ENCODE data around the gene EZH2.

Gene EZH2

DNA sequence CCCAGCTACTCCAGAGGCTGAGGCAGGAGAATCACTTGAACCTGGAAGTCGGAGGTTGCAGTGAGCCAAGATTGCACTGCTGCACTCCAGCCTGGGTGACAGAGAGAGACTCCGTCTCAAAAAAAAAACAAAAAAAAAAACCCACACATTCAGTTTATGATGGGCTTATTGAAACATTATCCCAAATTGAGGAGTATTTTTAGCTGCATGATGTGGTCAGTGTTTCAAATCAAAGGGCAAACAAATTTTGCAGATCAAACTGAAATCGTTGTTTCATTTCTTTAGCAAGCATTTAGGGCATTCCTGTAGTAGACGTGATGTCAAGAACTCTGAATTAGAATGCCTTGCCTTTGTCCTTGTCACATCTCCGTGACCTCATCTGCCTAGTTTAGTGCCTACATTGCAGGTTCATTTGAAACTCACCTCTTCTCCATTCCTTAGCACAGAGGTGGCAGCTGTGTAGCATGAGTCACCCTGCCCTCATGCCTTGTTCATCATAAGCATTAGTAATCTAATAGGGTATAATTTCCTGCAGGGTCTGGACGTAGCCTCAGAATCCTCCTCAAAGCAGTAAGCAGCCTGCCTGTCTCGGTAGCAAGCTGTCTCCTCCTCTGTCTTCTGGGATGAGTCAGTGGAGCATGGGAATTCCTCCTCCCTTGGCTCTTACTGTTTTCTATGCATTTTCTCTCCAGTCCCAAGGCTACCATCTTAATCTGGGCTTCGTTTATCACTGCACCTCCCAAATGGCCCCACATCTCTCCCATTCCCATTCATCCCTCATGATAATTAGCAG, 111.6 kb downstream of the EZH2 start:
- DNase-seq (ENCODE audit: low read depth in 2 of 3, low spot score in 1 of 3), result peak; percentile 8 to 13 (median 13)

DNA sequence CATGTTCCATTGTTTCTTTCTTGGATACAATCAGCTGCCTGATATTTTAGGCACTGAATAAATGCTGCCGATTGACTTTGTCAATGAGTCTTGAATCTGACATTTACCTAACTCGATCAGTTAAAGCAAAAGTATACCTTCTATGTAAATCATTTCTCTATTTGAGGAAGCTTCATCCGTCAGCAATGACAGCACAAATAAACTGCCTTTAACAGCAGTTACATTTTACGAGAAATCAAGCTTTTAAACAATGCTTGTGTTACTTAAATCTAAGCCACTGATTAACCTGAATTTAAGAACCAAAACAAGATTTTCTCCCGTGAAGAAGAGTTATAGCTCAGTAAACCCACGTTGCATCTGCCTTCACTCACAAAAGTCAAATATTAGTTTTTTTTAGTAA, 114.1 kb downstream of the EZH2 start:
- DNase-seq (ENCODE audit: low read depth in 2 of 3, low spot score in 1 of 3), result no peak

DNA sequence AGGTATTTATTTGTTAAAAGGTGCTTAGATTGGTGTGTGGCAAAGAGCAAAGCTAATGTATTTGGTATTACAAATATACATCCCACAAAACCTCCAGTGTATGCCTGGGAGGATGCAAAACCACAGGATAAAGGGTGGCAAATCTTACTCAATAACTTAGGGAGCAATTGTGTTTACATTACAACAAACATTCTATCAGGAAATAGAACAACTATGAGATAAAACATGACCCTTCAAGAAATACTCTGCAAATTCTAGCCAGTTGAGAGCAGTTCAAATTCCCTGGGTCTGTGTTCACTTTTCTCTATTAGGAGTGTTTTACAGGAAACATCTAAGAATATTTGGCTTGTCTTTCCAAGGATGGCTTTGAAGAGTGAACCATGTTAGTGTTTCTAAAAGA, 120.5 kb downstream of the EZH2 start:
- DNase-seq (ENCODE audit: low read depth in 2 of 3, low spot score in 1 of 3), result no peak

DNA sequence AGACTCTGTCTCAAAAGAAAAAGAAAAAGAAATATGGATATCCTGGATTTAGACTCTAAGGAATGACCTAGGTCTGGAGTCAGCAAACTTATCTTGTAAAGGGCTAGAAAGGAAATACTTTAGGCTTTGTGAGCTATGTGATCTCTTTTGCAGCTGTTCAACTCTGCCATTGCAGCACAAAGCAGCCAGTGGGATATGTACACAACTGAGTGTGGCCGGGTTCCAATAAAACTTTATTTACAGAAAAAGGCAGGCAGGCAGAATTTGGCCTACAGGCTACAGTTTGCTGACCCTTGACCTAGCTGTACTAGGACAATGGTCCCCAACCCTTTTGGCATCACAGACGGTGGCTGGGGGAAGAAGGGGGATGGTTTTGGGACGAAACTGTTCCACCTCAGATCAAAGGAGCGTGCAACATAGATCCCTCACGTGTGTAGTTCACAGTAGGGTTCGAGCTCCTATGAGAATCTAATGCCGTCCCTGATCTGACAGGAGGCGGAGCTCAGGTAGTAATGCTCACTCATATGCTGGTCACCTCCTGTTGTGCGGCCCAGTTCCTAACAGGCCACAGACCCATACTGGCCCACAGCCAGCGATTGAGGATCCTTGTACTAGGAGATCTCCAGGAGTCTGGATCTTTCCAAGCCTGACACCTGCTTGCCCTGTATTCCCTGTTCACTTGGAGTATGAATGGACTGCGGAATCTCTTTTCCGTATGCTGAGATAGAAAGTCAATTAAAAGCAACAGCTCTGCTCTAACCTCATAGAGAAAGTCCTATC, 122.4 kb downstream of the EZH2 start:
- DNase-seq (ENCODE audit: low read depth in 2 of 3, low spot score in 1 of 3), result no peak
